OCI-LY1 (cell line): Measurements from ENCODE around the gene POLE2.
"Not testable (repeated sequence)": the region's sequence is repeated elsewhere in the genome, so short reads cannot be mapped to it uniquely, and the experiment has no call there.

Experiments used
- H2AFZ ChIP-seq: fragments of 200-600 bp; sonication (generic), shearing (Covaris generic); 2 replicates; pipeline ENCODE4 v1.6.0; 2014; ENCODE audit warnings: antibody characterized with exemption, mild to moderate bottlenecking, low read length
- H3F3A ChIP-seq: fragments of 200-600 bp; sonication (generic), shearing (Covaris generic); 2 replicates; pipeline ENCODE4 v1.6.0; 2014; ENCODE audit warnings: mild to moderate bottlenecking, antibody characterized with exemption, low read length, moderate library complexity; ENCODE audit not compliant: insufficient read depth
- H3K27ac ChIP-seq: fragments of 200-600 bp; sonication (generic); 2 replicates; pipeline ENCODE4 v1.5.1; 2014; ENCODE audit warnings: low read length, mixed run types, mild to moderate bottlenecking, low read depth; ENCODE audit not compliant: poor library complexity, severe bottlenecking
- H3K27me3 ChIP-seq: fragments of 200-600 bp; sonication (generic); 2 replicates; pipeline ENCODE4 v1.6.0; 2014; ENCODE audit warnings: antibody characterized with exemption, mild to moderate bottlenecking, low read length, moderate library complexity; ENCODE audit not compliant: insufficient read depth
- H3K36me3 ChIP-seq: fragments of 200-600 bp; sonication (generic); 2 replicates; pipeline ENCODE4 v1.6.1; 2014; ENCODE audit warnings: mild to moderate bottlenecking, antibody characterized with exemption, low read length, moderate library complexity, mixed read lengths; ENCODE audit not compliant: insufficient read depth
- H3K4me1 ChIP-seq: fragments of 200-600 bp; sonication (generic); 2 replicates; pipeline ENCODE4 v1.5.1; 2014; ENCODE audit warnings: mild to moderate bottlenecking, low read length, moderate library complexity; ENCODE audit not compliant: insufficient read depth, severe bottlenecking
- H3K4me2 ChIP-seq: fragments of 200-600 bp; sonication (generic), shearing (Covaris generic); 2 replicates; pipeline ENCODE4 v1.6.1; 2014; ENCODE audit warnings: low read length
- H3K4me3 ChIP-seq: fragments of 200-600 bp; sonication (generic); 2 replicates; pipeline ENCODE4 v1.5.1; 2014; ENCODE audit warnings: low read length, low read depth, mild to moderate bottlenecking, mixed read lengths; ENCODE audit not compliant: poor library complexity, severe bottlenecking
- H3K79me2 ChIP-seq: fragments of 200-600 bp; shearing (Covaris generic); 2 replicates; pipeline ENCODE4 v1.6.1; 2016; ENCODE audit warnings: mixed run types, low read length, mixed read lengths; ENCODE audit not compliant: insufficient read depth
- H3K9ac ChIP-seq: fragments of 200-600 bp; sonication (generic), shearing (Covaris generic); 2 replicates; pipeline ENCODE4 v1.6.1; 2014; ENCODE audit warnings: mild to moderate bottlenecking, low read length, mixed read lengths
- H3K9me2 ChIP-seq: fragments of 200-600 bp; sonication (generic), shearing (Covaris generic); 2 replicates; pipeline ENCODE4 v1.6.1; 2014; ENCODE audit warnings: low read depth, mild to moderate bottlenecking, low read length, mixed read lengths
- H3K9me3 ChIP-seq: fragments of 200-600 bp; shearing (Covaris generic); 2 replicates; pipeline ENCODE4 v1.6.1; 2014; ENCODE audit warnings: low read length, mixed read lengths
- H4K20me1 ChIP-seq: fragments of 200-600 bp; sonication (generic), shearing (Covaris generic); 2 replicates; pipeline ENCODE4 v1.6.0; 2016; ENCODE audit warnings: mild to moderate bottlenecking, low read length; ENCODE audit not compliant: insufficient read depth
- CTCF ChIP-seq: fragments of 200-600 bp; sonication (generic), shearing (Covaris generic); IDR thresholded peaks from 2 replicates; pipeline ENCODE4 v1.5.1; 2017; ENCODE audit warnings: mild to moderate bottlenecking, antibody characterized with exemption, low read length, moderate library complexity, mixed read lengths
- EZH2 ChIP-seq: fragments of 200-600 bp; sonication (generic), shearing (Covaris generic); IDR thresholded peaks from 2 replicates; pipeline ENCODE4 v1.8.0; 2017; ENCODE audit warnings: borderline replicate concordance, mixed run types, mild to moderate bottlenecking, antibody characterized with exemption, low read length, moderate library complexity, mixed read lengths

Gene POLE2

DNA sequence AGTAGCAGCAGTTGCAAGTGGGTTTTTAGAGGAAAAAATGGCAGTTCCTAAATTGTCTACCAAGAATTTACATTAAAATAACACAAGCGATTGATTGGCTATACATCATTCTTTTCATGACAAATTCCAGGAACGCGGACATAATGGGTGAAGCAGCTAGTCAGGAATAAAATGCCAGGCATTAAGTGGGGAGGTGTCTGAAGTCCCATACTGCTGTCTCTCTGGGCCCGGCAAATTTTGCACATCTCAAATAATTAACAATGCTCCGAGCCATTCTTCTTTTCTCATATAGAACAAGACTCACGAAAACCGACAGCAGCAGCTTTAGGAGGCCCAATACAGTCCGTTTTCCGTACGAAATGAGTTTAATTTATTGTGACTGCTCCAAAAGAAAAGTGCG lies 68.3 kb downstream of the POLE2 start:
- Histone ChIP-seq H3F3A (peaks cover 3% of the 10 kb centered on the region; the same call in 1 of the 2 replicates), H3K4me1 (peaks cover 48% of the 10 kb centered on the region), H2AFZ (no peak overlapping the region), H3K9me3 (no peaks in the 10 kb centered on the region), H3K79me2 (peaks cover 55% of the 10 kb centered on the region), H3K9ac (peak overlapping the region; percentile 91), H3K4me3 (peak overlapping the region; percentile 85), H3K27ac (peak overlapping the region; percentile 85), H3K36me3 (peaks cover 63% of the 10 kb centered on the region), H4K20me1 (no peaks in the 10 kb centered on the region), H3K27me3 (no peaks in the 10 kb centered on the region), H3K4me2 (peak overlapping the region; percentile 71), H3K9me2 (no peaks in the 10 kb centered on the region)
- TF ChIP-seq EZH2 (no peak), CTCF (no peak)

DNA sequence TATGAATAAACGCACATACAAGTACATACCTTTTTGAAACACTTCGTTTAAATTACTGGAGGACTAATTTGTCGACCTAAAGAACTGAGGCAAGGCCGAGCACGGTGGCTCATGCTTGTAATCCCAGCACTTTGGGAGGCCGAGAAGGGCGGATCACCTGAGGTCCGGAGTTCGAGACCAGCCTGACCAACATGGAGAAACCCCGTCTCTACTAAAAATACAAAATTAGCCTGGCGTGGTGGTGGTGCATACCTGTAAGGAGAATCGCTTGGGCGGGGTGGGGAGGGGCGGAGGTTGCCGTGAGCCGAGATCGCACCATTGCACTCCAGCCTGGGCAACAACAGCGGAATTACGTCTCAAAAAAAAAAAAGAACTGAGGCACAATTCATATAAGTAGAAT lies 68.7 kb downstream of the POLE2 start:
- not testable (repeated sequence) for H3F3A ChIP-seq
- peaks cover 50% of the 10 kb centered on the region for H3K79me2 ChIP-seq
- peak overlapping the region; percentile 85 for H3K27ac ChIP-seq

GRCh38 chr14:49617852-49618519 lies 70.0 kb downstream of the POLE2 start:
- H4K20me1 ChIP-seq: no peaks in the 10 kb centered on the region
- H3F3A ChIP-seq: peaks cover 3% of the 10 kb centered on the region; the same call in 1 of the 2 replicates
- no peak overlapping the region for H3K4me3 ChIP-seq
- peaks cover 61% of the 10 kb centered on the region for H3K36me3 ChIP-seq
- peak overlapping the region; percentile 10 for H3K27ac ChIP-seq
- H3K27me3 ChIP-seq: no peaks in the 10 kb centered on the region
- peak overlapping the region; percentile 71 for H3K4me2 ChIP-seq
- H2AFZ ChIP-seq: no peak overlapping the region
- H3K79me2 ChIP-seq: peaks cover 42% of the 10 kb centered on the region
- TF ChIP-seq EZH2 (no peak), CTCF (no peak)
- H3K9ac ChIP-seq: no peak overlapping the region
- H3K4me1 ChIP-seq: peaks cover 32% of the 10 kb centered on the region
- H3K9me3 ChIP-seq: no peaks in the 10 kb centered on the region
- H3K9me2 ChIP-seq: no peaks in the 10 kb centered on the region

More for the DNA sequence above, 68.7 kb downstream of the POLE2 start:
- not testable (repeated sequence) for H3K9me2 ChIP-seq, H3K27me3 ChIP-seq, H3K9me3 ChIP-seq, H4K20me1 ChIP-seq, H2AFZ ChIP-seq
- peak overlapping the region; percentile 91 for H3K9ac ChIP-seq
- H3K4me1 ChIP-seq: peaks cover 45% of the 10 kb centered on the region
- H3K4me3 ChIP-seq: peak overlapping the region; percentile 85
- H3K36me3 ChIP-seq: peaks cover 65% of the 10 kb centered on the region
- H3K4me2 ChIP-seq: peak overlapping the region; percentile 71

DNA sequence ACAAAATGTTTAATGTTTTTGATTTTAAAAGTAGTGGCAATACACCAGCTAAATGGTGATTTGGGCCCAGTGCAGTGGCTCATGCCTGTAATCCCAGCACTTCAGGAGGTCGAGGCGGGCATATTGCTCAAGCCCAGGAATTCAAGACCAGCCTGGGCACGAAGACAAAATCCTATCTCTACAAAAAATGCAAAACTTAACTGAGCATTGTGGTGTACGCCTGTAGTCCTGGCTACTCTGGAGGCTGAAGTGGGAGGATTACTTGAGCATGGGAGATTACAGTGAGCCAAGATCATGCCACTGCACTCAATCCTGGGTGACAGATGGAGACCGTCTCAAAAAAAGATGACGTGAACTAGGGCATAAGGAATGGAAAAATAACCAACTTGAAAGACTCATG lies 72.2 kb downstream of the POLE2 start:
- Histone ChIP-seq H3K79me2 (peaks cover 31% of the 10 kb centered on the region), H3F3A (peaks cover 3% of the 10 kb centered on the region; the same call in 1 of the 2 replicates), H3K4me1 (peaks cover 17% of the 10 kb centered on the region), H3K9ac (no peak overlapping the region), H3K4me2 (no peak overlapping the region), H4K20me1 (no peaks in the 10 kb centered on the region), H3K36me3 (peaks cover 62% of the 10 kb centered on the region), H3K27ac (no peak overlapping the region), H3K4me3 (no peak overlapping the region), H2AFZ (no peak overlapping the region), H3K9me3 (no peaks in the 10 kb centered on the region), H3K9me2 (no peaks in the 10 kb centered on the region), H3K27me3 (no peaks in the 10 kb centered on the region)
- TF ChIP-seq CTCF (no peak), EZH2 (no peak)
